Measurements from ENCODE around the gene LSM6. TPM values are rescaled to one million over a fixed set of nuclear protein-coding genes. Genes with fewer than 3 reads are reported as not detected.

Gene LSM6
- polyA plus RNA-seq, 1 of the 3 experiments (the other 2 are of a cell fraction): 32.5 TPM

- POLR2A ChIA-PET: no interaction called here
- no peaks in the 10 kb centered on the region for H3K79me2 ChIP-seq (ENCODE audit: insufficient read depth)
- H4K20me1 ChIP-seq (ENCODE audit: insufficient read depth): no peaks in the 10 kb centered on the region
- no peak overlapping the region for H2AFZ ChIP-seq (ENCODE audit: low read depth)
- TF ChIP-seq RFX5 (IDR thresholded peaks at IDR 0.05; ENCODE audit: low read length) (no peak), MAX (IDR thresholded peaks at IDR 0.05; ENCODE audit: low read depth) (no peak), MEF2A (IDR thresholded peaks at IDR 0.05; ENCODE audit: borderline replicate concordance, low read depth) (no peak), FOXM1 (IDR thresholded peaks at IDR 0.05; ENCODE audit: low read depth) (no peak), POLR2AphosphoS5 (IDR thresholded peaks at IDR 0.05; ENCODE audit: low read depth, low read length) (no peak), JUND (IDR thresholded peaks at IDR 0.05) (no peak), USF1 (IDR thresholded peaks at IDR 0.05; ENCODE audit: borderline replicate concordance, low read depth) (no peak), GATA2 (CRISPR knock-in tag; IDR thresholded peaks at IDR 0.05) (no peak), YY1 (IDR thresholded peaks at IDR 0.05; ENCODE audit: low read depth) (no peak), USF2 (IDR thresholded peaks at IDR 0.05; ENCODE audit: borderline replicate concordance, low read depth, low read length) (no peak), CHD2 (IDR thresholded peaks at IDR 0.05; ENCODE audit: low read length, partially characterized antibody) (no peak), RAD21 (IDR thresholded peaks at IDR 0.05; ENCODE audit: low read length) (no peak), IRF3 (IDR thresholded peaks at IDR 0.05; ENCODE audit: low read depth, low read length) (no peak), EZH2phosphoT487 (IDR thresholded peaks at IDR 0.05; ENCODE audit: borderline replicate concordance, low read depth) (no peak), ZBTB33 (IDR thresholded peaks at IDR 0.05; ENCODE audit: borderline replicate concordance, low read depth) (no peak)
- H3K36me3 ChIP-seq (replicated peaks in 1 of 2; ENCODE audit: control insufficient read depth in 1 of 2, insufficient read depth in 2 of 2, low read length in 1 of 2): no peaks in the 10 kb centered on the region
- H3K27me3 ChIP-seq (ENCODE audit: insufficient read depth): no peaks in the 10 kb centered on the region
- no peak overlapping the region for H3K4me3 ChIP-seq (ENCODE audit: low read depth in 2 of 2, low read length in 1 of 2)
- peak overlapping the region in 1 of 2 experiments; percentile 42; a peak in 1 of 4 replicates for H3K27ac ChIP-seq (ENCODE audit: low read depth in 2 of 2, low read length in 1 of 2)
- H3K9me3 ChIP-seq: no peaks in the 10 kb centered on the region
- H3K4me2 ChIP-seq: peak overlapping the region; percentile 53; the same call in 1 of the 2 replicates
- no peaks in the 10 kb centered on the region for H3F3A ChIP-seq (replicated peaks; ENCODE audit: insufficient read depth)
- no peak overlapping the region for H3K9ac ChIP-seq
- no peaks in the 10 kb centered on the region for H3K9me2 ChIP-seq
- 64% methylated on average over 8 of the region's 8 CpGs for WGBS (ENCODE audit: low lambda C conversion rate)
- CTCF ChIA-PET: interaction anchor here (1.5 kb wide), 1 partner anchor 11 kb away, joined by 4 read pairs; no protein-coding TSS in a partner anchor
- H3K4me1 ChIP-seq (ENCODE audit: control insufficient read depth in 1 of 2, insufficient read depth in 2 of 2, low read depth in 1 of 2, low read length in 1 of 2): no peaks in the 10 kb centered on the region; a peak in 1 of 4 replicates
- DNase-seq: peak; percentile 18
Observed at GRCh38 chr4:146134761-146135445, 40.6 kb upstream of the LSM6 start.

All from SK-N-SH (cell line).